Fibroblast of lung (primary cell): ENCODE data around the gene SNX20. TPM values are rescaled to one million over a fixed set of nuclear protein-coding genes. Genes with fewer than 3 reads are reported as not detected.

Source experiments
- DNase-seq, 2 donors: peaks; one replicate each; pipeline versions ENCODE4 v3.0.0 to v3.0.0-alpha.2; 2010; ENCODE audit warnings: low read depth in 2 of 2
- H2AFZ ChIP-seq: 2 replicates; pipeline ENCODE4 v1.5.1; 2012; ENCODE audit warnings: low read length, control low read depth, inconsistent platforms
- H3K27ac ChIP-seq: 2 replicates; pipeline ENCODE4 v1.5.1; 2011; ENCODE audit warnings: low read length, control low read depth; ENCODE audit not compliant: insufficient read depth
- H3K27me3 ChIP-seq: 2 replicates; pipeline ENCODE4 v1.5.1; 2011; ENCODE audit warnings: mild to moderate bottlenecking, low read length; ENCODE audit not compliant: control insufficient read depth, insufficient read depth
- H3K36me3 ChIP-seq: 2 replicates; pipeline ENCODE4 v1.5.1; 2011; ENCODE audit warnings: low read length; ENCODE audit not compliant: control insufficient read depth, insufficient read depth
- H3K4me1 ChIP-seq: 2 replicates; pipeline ENCODE4 v1.5.1; 2011; ENCODE audit warnings: low read length; ENCODE audit not compliant: control insufficient read depth, insufficient read depth; ENCODE audit errors: extremely low read depth
- H3K4me2 ChIP-seq: 2 replicates; pipeline ENCODE4 v1.5.1; 2011; ENCODE audit warnings: low read length, control low read depth; ENCODE audit not compliant: insufficient read depth; ENCODE audit errors: extremely low read depth
- H3K4me3 ChIP-seq, 4 experiments: fragments of 200-600 bp in 1 of 4; sonication (generic) in 1 of 4; replicated peaks in 1 of 4; 2 replicates each; pipeline ENCODE4 v1.5.1; 2011 to 2016; ENCODE audit warnings: low read length in 4 of 4, low read depth in 3 of 4, mild to moderate bottlenecking in 3 of 4, control low read depth in 2 of 4, inconsistent platforms in 1 of 4, mixed read lengths in 1 of 4; ENCODE audit not compliant: insufficient read depth in 1 of 4; ENCODE audit errors: control extremely low read depth in 1 of 4
- H3K79me2 ChIP-seq: 2 replicates; pipeline ENCODE4 v1.5.1; 2012; ENCODE audit warnings: mild to moderate bottlenecking, low read length, inconsistent platforms; ENCODE audit not compliant: control insufficient read depth, insufficient read depth
- H3K9ac ChIP-seq: 2 replicates; pipeline ENCODE4 v1.5.1; 2011; ENCODE audit warnings: mild to moderate bottlenecking, low read length, control low read depth; ENCODE audit not compliant: insufficient read depth
- H3K9me3 ChIP-seq: 2 replicates; pipeline ENCODE4 v1.5.1; 2012; ENCODE audit warnings: low read depth, low read length; ENCODE audit not compliant: control insufficient read depth, insufficient read depth
- H4K20me1 ChIP-seq: 2 replicates; pipeline ENCODE4 v1.5.1; 2011; ENCODE audit warnings: low read length; ENCODE audit not compliant: control insufficient read depth, insufficient read depth; ENCODE audit errors: extremely low read depth
- CTCF ChIP-seq, 2 donors: IDR thresholded peaks in 1 of 2; conservative IDR thresholded peaks in 1 of 2; 1 replicate in 1 of 2; 2 replicates in 1 of 2; pipeline ENCODE4 v1.5.1; 2011 to 2012; ENCODE audit warnings: low read length in 2 of 2, control low read depth in 1 of 2, inconsistent platforms in 1 of 2, low read depth in 1 of 2, mild to moderate bottlenecking in 1 of 2
- EZH2 ChIP-seq: IDR thresholded peaks from 2 replicates; pipeline ENCODE4 v1.5.1; 2012; ENCODE audit warnings: low read length, control low read depth, mild to moderate bottlenecking; ENCODE audit errors: missing control alignments
- polyA plus RNA-seq, 2 donors: library from polyadenylated mRNA; depleted of rRNA in 1 of 2; stranded (reverse) in 1 of 2; unstranded in 1 of 2; fragments of >200 nt; gene quantifications; 2 replicates each; pipeline ENCODE4 v1.2.1, GENCODE V29; 2011 to 2012; ENCODE audit warnings: missing spikeins in 1 of 2
- total RNA-seq: library from RNA; depleted of rRNA; stranded (reverse); fragments of >200 nt; gene quantifications from 2 replicates; pipeline ENCODE4 v1.2.1, GENCODE V29; 2014

The SNX20 gene
- total and polyA plus RNA-seq, 2 donors (not counting 1 experiment from before 2014, with no cell fraction given) = not detected

GRCh38 chr16:50675686-50676610 lies 5.2 kb downstream of the SNX20 start:
- no peaks in the 10 kb centered on the region for H3K36me3 ChIP-seq
- H3K9me3 ChIP-seq = peaks cover 2% of the 10 kb centered on the region
- H3K27me3 ChIP-seq = no peaks in the 10 kb centered on the region
- no peak overlapping the region for H3K4me3 ChIP-seq
- no peak overlapping the region for H3K4me2 ChIP-seq
- H3K4me1 ChIP-seq = no peaks in the 10 kb centered on the region
- H4K20me1 ChIP-seq = no peaks in the 10 kb centered on the region
- DNase-seq = no peak
- H3K9ac ChIP-seq = no peak overlapping the region
- no peak overlapping the region for H2AFZ ChIP-seq
- no peaks in the 10 kb centered on the region for H3K79me2 ChIP-seq
- TF ChIP-seq EZH2 = no peak
- TF ChIP-seq CTCF (conservative IDR thresholded peaks at IDR 0.05 in 1 of 2, IDR thresholded peaks at IDR 0.05 in 1 of 2; ENCODE audit: low read depth in 1 of 2, low read length in 2 of 2) = no peak
- no peak overlapping the region for H3K27ac ChIP-seq

- Histone ChIP-seq H2AFZ (no peak overlapping the region), H4K20me1 (no peaks in the 10 kb centered on the region), H3K9me3 (peaks cover 2% of the 10 kb centered on the region), H3K79me2 (no peaks in the 10 kb centered on the region), H3K27ac (no peak overlapping the region), H3K4me3 (no peak overlapping the region), H3K4me2 (no peak overlapping the region), H3K27me3 (no peaks in the 10 kb centered on the region), H3K9ac (no peak overlapping the region), H3K36me3 (no peaks in the 10 kb centered on the region), H3K4me1 (no peaks in the 10 kb centered on the region)
- TF ChIP-seq EZH2 (no peak), CTCF (conservative IDR thresholded peaks at IDR 0.05 in 1 of 2, IDR thresholded peaks at IDR 0.05 in 1 of 2; ENCODE audit: low read depth in 1 of 2, low read length in 2 of 2) (no peak)
- no peak for DNase-seq
Observed at GRCh38 chr16:50674831-50675230, 6.3 kb downstream of the SNX20 start.

- H3K27me3 ChIP-seq = no peaks in the 10 kb centered on the region
- no peak overlapping the region for H2AFZ ChIP-seq
- no peaks in the 10 kb centered on the region for H4K20me1 ChIP-seq
- no peak overlapping the region for H3K27ac ChIP-seq
- no peak for TF ChIP-seq EZH2
- no peak for TF ChIP-seq CTCF (conservative IDR thresholded peaks at IDR 0.05 in 1 of 2, IDR thresholded peaks at IDR 0.05 in 1 of 2; ENCODE audit: low read depth in 1 of 2, low read length in 2 of 2)
- H3K79me2 ChIP-seq = no peaks in the 10 kb centered on the region
- H3K4me3 ChIP-seq = no peak overlapping the region
- peaks cover 2% of the 10 kb centered on the region for H3K9me3 ChIP-seq
- no peak overlapping the region for H3K4me2 ChIP-seq
- H3K9ac ChIP-seq = no peak overlapping the region
- H3K4me1 ChIP-seq = no peaks in the 10 kb centered on the region
- DNase-seq = no peak
- H3K36me3 ChIP-seq = no peaks in the 10 kb centered on the region
Observed at GRCh38 chr16:50673496-50674275, 7.4 kb downstream of the SNX20 start.
